ENCODE results near the gene LRRTM1. TPM values are rescaled to one million over a fixed set of nuclear protein-coding genes. Genes with fewer than 3 reads are reported as not detected.

Gene LRRTM1, protein sequence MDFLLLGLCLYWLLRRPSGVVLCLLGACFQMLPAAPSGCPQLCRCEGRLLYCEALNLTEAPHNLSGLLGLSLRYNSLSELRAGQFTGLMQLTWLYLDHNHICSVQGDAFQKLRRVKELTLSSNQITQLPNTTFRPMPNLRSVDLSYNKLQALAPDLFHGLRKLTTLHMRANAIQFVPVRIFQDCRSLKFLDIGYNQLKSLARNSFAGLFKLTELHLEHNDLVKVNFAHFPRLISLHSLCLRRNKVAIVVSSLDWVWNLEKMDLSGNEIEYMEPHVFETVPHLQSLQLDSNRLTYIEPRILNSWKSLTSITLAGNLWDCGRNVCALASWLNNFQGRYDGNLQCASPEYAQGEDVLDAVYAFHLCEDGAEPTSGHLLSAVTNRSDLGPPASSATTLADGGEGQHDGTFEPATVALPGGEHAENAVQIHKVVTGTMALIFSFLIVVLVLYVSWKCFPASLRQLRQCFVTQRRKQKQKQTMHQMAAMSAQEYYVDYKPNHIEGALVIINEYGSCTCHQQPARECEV
- total RNA-seq: not detected

- Mint-ChIP-seq H3K9me3 (no peaks in the 10 kb centered on the region), H3K36me3 (no peaks in the 10 kb centered on the region), H3K4me3 (no peak within 1 kb of the TSS), H3K27ac (no peak within 1 kb of the TSS), H3K4me1 (peaks cover 1% of the 10 kb centered on the region), H3K27me3 (peaks cover 58% of the 10 kb centered on the region)
- DNase-seq: no peak
These were observed at the start of gene LRRTM1 for GRCh38 chr2:80303909-80304837. LRRTM1 (minus strand) TSS chr2:80304752; CDS start chr2:80303819, 933 bp downstream.

DNA sequence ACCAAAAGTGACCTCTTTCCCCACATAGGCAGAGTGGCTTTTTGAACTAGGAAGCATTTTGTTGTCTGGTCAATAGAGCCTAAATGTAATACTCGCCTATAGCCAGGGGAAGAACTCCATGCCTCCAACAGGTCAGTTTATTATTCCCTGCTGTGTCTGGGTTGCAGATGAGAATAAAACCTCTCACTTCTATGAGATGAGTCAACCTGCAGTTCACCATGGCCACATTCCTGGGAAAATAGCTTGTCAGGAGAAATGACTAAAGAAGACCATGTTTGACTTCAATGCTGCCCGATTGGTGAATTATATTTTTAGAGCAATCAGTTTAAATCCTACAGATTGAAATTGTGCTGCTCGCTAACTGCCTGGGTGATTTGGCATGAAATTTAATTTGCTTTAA, 46.7 kb upstream of the LRRTM1 start:
- Mint-ChIP-seq H3K36me3 (no peaks in the 10 kb centered on the region), H3K27me3 (no peaks in the 10 kb centered on the region), H3K9me3 (peaks cover 1% of the 10 kb centered on the region), H3K27ac (no peak overlapping the region), H3K4me1 (no peaks in the 10 kb centered on the region), H3K4me3 (no peak overlapping the region)
- no peak for DNase-seq

DNA sequence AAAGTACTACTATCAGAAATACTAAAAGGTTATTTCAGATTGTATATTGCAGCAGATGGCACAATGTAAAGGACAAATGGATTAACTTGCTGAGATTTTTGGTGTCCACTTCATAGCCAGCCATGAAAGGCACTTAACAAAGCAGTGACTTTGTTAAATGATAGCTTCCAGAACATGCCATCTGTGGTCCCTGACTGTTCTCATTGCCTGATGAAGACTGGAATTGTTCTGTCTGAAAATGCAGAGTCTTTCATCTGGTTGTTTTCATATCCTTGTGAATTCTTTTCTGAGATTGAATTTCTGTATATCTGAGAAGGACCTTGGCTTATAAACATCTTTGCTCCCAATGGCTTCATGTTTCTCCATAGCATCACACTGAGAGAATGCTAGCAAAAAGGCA, 44.4 kb upstream of the LRRTM1 start:
- H3K36me3 Mint-ChIP-seq: no peaks in the 10 kb centered on the region
- no peak overlapping the region for H3K27ac Mint-ChIP-seq
- DNase-seq: no peak
- H3K4me1 Mint-ChIP-seq: no peaks in the 10 kb centered on the region
- H3K27me3 Mint-ChIP-seq: no peaks in the 10 kb centered on the region
- peaks cover under 1% of the 10 kb centered on the region for H3K9me3 Mint-ChIP-seq
- no peak overlapping the region for H3K4me3 Mint-ChIP-seq

DNA sequence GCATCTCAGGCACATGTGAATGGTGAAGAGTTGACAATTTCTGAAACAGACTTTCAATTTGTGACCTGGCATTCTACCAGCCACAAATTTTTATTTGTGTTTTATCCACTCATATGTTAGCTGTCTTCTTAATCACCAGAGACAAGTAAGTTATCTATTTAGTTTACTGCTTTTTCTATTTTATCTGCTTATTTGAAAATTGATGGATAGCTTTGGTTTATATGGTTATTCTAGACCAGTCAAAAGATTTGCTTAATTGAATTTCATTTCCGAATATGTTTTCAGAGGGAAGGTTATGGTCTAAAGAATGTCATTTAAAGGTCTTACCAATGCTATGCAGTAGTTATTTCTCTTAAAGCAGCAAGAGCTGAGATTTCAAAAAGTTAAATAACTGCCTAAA, 43.5 kb upstream of the LRRTM1 start:
- Mint-ChIP-seq H3K36me3 (no peaks in the 10 kb centered on the region), H3K9me3 (no peaks in the 10 kb centered on the region), H3K27me3 (no peaks in the 10 kb centered on the region), H3K4me1 (no peaks in the 10 kb centered on the region), H3K4me3 (no peak overlapping the region), H3K27ac (no peak overlapping the region)
- DNase-seq: no peak

DNA sequence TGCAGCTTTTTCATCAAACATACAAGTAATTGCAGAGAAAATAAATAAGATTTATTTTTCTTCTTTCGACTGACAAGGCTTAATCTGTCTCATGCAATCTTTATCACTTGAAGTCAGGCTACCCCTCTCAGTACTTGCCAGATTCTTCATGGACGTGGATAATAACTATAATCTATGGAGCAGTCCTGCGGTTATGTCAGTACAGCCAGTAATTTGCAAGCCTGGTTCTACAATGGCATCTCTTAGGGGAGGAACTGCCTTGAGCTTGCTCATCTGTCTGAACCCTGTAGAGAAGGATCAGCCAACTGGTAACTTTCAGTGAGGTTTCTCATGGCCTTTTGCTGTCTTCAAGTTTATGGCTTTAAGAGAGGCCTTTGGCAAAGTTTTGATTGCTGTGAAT, 35.5 kb upstream of the LRRTM1 start:
- no peaks in the 10 kb centered on the region for H3K4me1 Mint-ChIP-seq
- no peak overlapping the region for H3K4me3 Mint-ChIP-seq
- no peaks in the 10 kb centered on the region for H3K36me3 Mint-ChIP-seq
- no peak for DNase-seq
- H3K27me3 Mint-ChIP-seq: no peaks in the 10 kb centered on the region
- H3K9me3 Mint-ChIP-seq: peaks cover 3% of the 10 kb centered on the region
- H3K27ac Mint-ChIP-seq: no peak overlapping the region

DNA sequence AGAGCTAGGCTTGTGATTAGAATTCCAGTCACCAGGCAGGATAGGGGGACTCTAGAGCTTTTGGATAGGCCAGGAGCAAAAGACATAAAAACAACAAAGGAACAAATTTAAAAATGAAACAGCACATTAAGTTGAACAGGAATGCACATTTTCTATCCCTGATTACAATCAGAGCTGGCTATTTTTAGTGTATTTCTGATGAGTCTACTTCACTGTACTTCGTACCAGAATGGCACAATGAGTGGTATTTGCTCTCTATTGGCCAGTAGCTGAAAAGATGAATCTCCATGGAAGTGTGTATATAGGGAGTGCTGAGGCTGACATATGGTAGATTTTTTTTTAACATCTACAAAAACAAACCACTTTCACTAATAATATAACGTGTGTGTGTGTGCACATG, 34.2 kb upstream of the LRRTM1 start:
- no peaks in the 10 kb centered on the region for H3K4me1 Mint-ChIP-seq
- H3K4me3 Mint-ChIP-seq: no peak overlapping the region
- no peak for DNase-seq
- H3K27me3 Mint-ChIP-seq: no peaks in the 10 kb centered on the region
- no peaks in the 10 kb centered on the region for H3K36me3 Mint-ChIP-seq
- H3K27ac Mint-ChIP-seq: no peak overlapping the region
- H3K9me3 Mint-ChIP-seq: peaks cover 3% of the 10 kb centered on the region

GRCh38 chr2:80335411-80335810, 30.9 kb upstream of the LRRTM1 start:
- Mint-ChIP-seq H3K4me3 (no peak overlapping the region), H3K27ac (no peak overlapping the region), H3K27me3 (no peaks in the 10 kb centered on the region), H3K36me3 (no peaks in the 10 kb centered on the region), H3K4me1 (no peaks in the 10 kb centered on the region), H3K9me3 (peaks cover 3% of the 10 kb centered on the region)
- DNase-seq: no peak

- H3K9me3 Mint-ChIP-seq: peaks cover 2% of the 10 kb centered on the region
These were observed 29.3 kb upstream of the LRRTM1 start for GRCh38 chr2:80333886-80334285.

DNA sequence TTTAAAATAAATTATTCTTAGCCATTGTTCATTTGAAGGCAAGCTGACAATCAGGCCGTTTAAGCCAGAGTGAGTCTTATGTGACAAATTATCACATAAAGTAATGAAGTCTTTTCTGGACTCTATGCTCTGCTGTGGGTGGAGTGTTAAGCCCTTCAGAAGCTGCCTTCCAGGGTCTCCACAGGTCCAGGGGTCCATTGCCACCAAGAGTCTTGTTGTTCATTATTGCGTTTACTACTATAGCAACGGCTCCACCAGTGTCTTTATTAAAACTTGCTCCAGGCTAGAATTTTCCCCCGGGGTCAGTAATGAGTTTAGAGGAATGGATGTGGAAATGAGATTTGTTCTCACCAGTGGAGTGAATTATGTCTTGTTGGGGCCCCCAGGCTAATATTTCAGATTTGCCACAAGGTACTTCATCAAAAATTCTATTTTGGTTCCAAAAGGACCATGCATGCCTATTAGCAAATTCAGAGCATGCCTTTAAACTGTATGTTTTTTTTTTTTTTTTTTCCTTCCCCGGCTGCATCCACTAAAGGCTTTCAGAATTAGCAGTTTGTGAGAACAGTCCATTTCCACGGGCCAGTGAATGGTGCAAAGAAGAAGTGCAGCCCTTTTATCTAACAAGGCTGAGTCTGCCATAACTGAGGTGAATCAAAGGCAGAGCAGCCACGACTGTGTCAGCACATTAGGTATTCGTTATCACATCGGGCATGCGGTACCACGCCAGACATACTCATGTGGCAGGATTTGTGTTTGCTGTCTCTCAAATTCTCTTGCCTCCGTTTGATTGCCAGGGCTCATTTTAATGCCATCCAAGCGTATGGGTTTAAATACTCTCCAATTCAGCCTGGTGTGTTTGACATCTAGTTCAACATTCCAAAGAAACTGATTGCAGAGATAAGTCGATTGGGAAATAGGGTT, 26.2 kb upstream of the LRRTM1 start:
- H3K36me3 Mint-ChIP-seq: no peaks in the 10 kb centered on the region
- H3K4me3 Mint-ChIP-seq: no peak overlapping the region
- no peak for DNase-seq
- H3K27me3 Mint-ChIP-seq: peaks cover 7% of the 10 kb centered on the region
- H3K9me3 Mint-ChIP-seq: peaks cover 2% of the 10 kb centered on the region
- no peak overlapping the region for H3K27ac Mint-ChIP-seq
- no peaks in the 10 kb centered on the region for H3K4me1 Mint-ChIP-seq

More at GRCh38 chr2:80333886-80334285, 29.3 kb upstream of the LRRTM1 start:
- no peaks in the 10 kb centered on the region for H3K4me1 Mint-ChIP-seq
- no peaks in the 10 kb centered on the region for H3K36me3 Mint-ChIP-seq
- no peak overlapping the region for H3K4me3 Mint-ChIP-seq
- DNase-seq: no peak
- no peak overlapping the region for H3K27ac Mint-ChIP-seq
- no peaks in the 10 kb centered on the region for H3K27me3 Mint-ChIP-seq

GRCh38 chr2:80329491-80329890, 24.9 kb upstream of the LRRTM1 start:
- H3K9me3 Mint-ChIP-seq: no peaks in the 10 kb centered on the region
- no peak for DNase-seq
- H3K36me3 Mint-ChIP-seq: no peaks in the 10 kb centered on the region

DNA sequence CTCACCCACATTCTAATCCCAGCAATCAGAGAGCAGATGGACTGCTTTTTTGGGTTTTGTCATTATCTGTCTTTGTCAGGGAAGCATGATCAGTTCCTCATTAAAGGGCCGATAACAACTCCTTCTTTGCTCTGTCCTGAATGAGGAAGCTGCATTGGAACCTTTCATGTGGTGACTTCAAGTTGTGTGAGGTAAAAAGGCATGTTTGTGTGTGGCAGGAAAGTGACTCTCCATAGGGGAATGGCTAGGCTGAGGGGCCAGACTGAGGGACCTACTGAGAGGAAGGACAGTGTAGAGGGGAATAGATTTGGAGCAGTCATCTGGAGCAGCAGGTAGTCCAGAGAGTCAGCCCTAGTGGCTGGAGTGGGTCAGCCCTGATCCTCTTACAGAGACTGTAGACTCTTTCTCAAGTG, 23.6 kb upstream of the LRRTM1 start:
- DNase-seq: no peak
- Mint-ChIP-seq H3K4me3 (no peak overlapping the region), H3K27ac (no peak overlapping the region)

More at GRCh38 chr2:80329491-80329890, 24.9 kb upstream of the LRRTM1 start:
- Mint-ChIP-seq H3K4me3 (no peak overlapping the region), H3K4me1 (no peaks in the 10 kb centered on the region), H3K27ac (no peak overlapping the region), H3K27me3 (peaks cover 7% of the 10 kb centered on the region)

GRCh38 chr2:80326861-80327260, 22.3 kb upstream of the LRRTM1 start:
- Mint-ChIP-seq H3K4me1 (no peaks in the 10 kb centered on the region), H3K27ac (no peak overlapping the region), H3K27me3 (peaks cover 10% of the 10 kb centered on the region), H3K4me3 (no peak overlapping the region), H3K9me3 (no peaks in the 10 kb centered on the region), H3K36me3 (no peaks in the 10 kb centered on the region)
- no peak for DNase-seq

More for the DNA sequence above, 23.6 kb upstream of the LRRTM1 start:
- no peaks in the 10 kb centered on the region for H3K4me1 Mint-ChIP-seq
- H3K36me3 Mint-ChIP-seq: no peaks in the 10 kb centered on the region
- peaks cover 7% of the 10 kb centered on the region for H3K27me3 Mint-ChIP-seq
- H3K9me3 Mint-ChIP-seq: no peaks in the 10 kb centered on the region

GRCh38 chr2:80326214-80326613, 21.7 kb upstream of the LRRTM1 start:
- peaks cover 12% of the 10 kb centered on the region for H3K27me3 Mint-ChIP-seq
- no peak overlapping the region for H3K27ac Mint-ChIP-seq
- no peaks in the 10 kb centered on the region for H3K36me3 Mint-ChIP-seq
- DNase-seq: no peak
- no peak overlapping the region for H3K4me3 Mint-ChIP-seq
- H3K4me1 Mint-ChIP-seq: no peaks in the 10 kb centered on the region
- no peaks in the 10 kb centered on the region for H3K9me3 Mint-ChIP-seq

DNA sequence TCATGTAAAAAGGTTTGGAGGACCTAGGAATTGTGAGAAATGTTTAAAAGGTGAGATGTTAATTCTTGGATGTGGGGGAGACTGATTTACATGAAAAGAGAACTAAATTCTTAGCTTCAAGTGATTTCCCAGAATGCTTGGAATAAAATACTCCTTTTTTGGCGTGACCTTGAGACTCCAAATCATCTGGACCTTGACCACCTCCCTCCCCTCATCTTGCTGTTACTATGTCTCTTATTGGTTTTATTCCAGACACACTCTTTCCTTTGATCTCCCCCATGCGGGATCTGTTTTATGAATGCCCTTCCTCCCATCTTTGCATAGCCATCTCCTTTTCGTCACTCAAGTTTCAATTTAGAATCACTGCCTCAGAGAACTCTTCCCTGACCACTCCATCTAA, 20.0 kb upstream of the LRRTM1 start:
- no peak for DNase-seq
- H3K4me1 Mint-ChIP-seq: no peaks in the 10 kb centered on the region
- H3K4me3 Mint-ChIP-seq: no peak overlapping the region
- no peak overlapping the region for H3K27ac Mint-ChIP-seq
- no peaks in the 10 kb centered on the region for H3K9me3 Mint-ChIP-seq
- no peaks in the 10 kb centered on the region for H3K36me3 Mint-ChIP-seq
- peaks cover 16% of the 10 kb centered on the region for H3K27me3 Mint-ChIP-seq

All from activated naive CD8-positive, alpha-beta T cell treated with anti-CD3 and anti-CD28 coated beads for 36 hours (primary cell).